Activated CD4-positive, alpha-beta T cell treated with anti-CD3 and anti-CD28 coated beads, Interleukin-2, amount 10 ng/mL, durations not matched to agents 7 days and 5 days (primary cell): ENCODE measurements around the gene KCNA3. TPM values are rescaled to one million over a fixed set of nuclear protein-coding genes. Genes with fewer than 3 reads are reported as not detected.
A peak's percentile ranks its signal among the peaks of the same experiment; 100 is the strongest.

Source experiments
- CTCF ChIA-PET: fragments of 350-600 bp; sonication (Branson Sonifier 250); formaldehyde crosslinking; loops from one replicate; lab custom pipeline; 2021; ENCODE audit warnings: antibody characterized with exemption; lab: Charles Lee
- POLR2A ChIA-PET: fragments of 350-600 bp; sonication (Branson Sonifier 250); formaldehyde crosslinking; loops from one replicate; lab custom pipeline; 2021; ENCODE audit warnings: antibody characterized with exemption; lab: Charles Lee
- DNase-seq: peaks from one replicate; pipeline ENCODE4 v3.0.0-alpha.2; 2020
- H3K27ac Mint-ChIP-seq: one replicate; pipeline ENCODE4 v1.8.0; 2021; ENCODE audit warnings: mild to moderate bottlenecking, moderate library complexity, mixed read lengths
- H3K27me3 Mint-ChIP-seq: one replicate; pipeline ENCODE4 v1.8.0; 2021; ENCODE audit warnings: mixed read lengths
- H3K36me3 Mint-ChIP-seq: one replicate; pipeline ENCODE4 v1.8.0; 2021; ENCODE audit warnings: low read depth, mixed read lengths
- H3K4me1 Mint-ChIP-seq: one replicate; pipeline ENCODE4 v1.8.0; 2021; ENCODE audit warnings: mixed read lengths
- H3K4me3 Mint-ChIP-seq: one replicate; pipeline ENCODE4 v1.8.0; 2021; ENCODE audit warnings: mild to moderate bottlenecking, moderate library complexity, mixed read lengths
- H3K9me3 Mint-ChIP-seq: one replicate; pipeline ENCODE4 v1.8.0; 2021; ENCODE audit warnings: mixed read lengths
- total RNA-seq, 2 experiments: library from RNA; stranded (reverse); gene quantifications; one replicate each; pipeline ENCODE4 v1.2.3, GENCODE V29; 2021

The KCNA3 gene
- total RNA-seq, 2 experiments from 2014 or later: 67.0 to 73.3 TPM

- Mint-ChIP-seq H3K27ac (no peak overlapping the region), H3K4me1 (peaks cover 35% of the 10 kb centered on the region), H3K27me3 (no peaks in the 10 kb centered on the region), H3K36me3 (peaks cover 17% of the 10 kb centered on the region), H3K4me3 (no peak overlapping the region), H3K9me3 (no peaks in the 10 kb centered on the region)
- no peak for DNase-seq
- CTCF ChIA-PET: interaction anchor here (0.9 to 10.6 kb wide), 11 partner anchors 10 to 139 kb away, joined by 3 to 141 read pairs (median 4); no protein-coding TSS in a partner anchor
- POLR2A ChIA-PET: interaction anchor here (1.4 kb wide), 1 partner anchor 13 kb away, joined by 4 read pairs; no protein-coding TSS in a partner anchor
Measured at GRCh38 chr1:110648417-110648816, 26.3 kb downstream of the KCNA3 start.

DNA sequence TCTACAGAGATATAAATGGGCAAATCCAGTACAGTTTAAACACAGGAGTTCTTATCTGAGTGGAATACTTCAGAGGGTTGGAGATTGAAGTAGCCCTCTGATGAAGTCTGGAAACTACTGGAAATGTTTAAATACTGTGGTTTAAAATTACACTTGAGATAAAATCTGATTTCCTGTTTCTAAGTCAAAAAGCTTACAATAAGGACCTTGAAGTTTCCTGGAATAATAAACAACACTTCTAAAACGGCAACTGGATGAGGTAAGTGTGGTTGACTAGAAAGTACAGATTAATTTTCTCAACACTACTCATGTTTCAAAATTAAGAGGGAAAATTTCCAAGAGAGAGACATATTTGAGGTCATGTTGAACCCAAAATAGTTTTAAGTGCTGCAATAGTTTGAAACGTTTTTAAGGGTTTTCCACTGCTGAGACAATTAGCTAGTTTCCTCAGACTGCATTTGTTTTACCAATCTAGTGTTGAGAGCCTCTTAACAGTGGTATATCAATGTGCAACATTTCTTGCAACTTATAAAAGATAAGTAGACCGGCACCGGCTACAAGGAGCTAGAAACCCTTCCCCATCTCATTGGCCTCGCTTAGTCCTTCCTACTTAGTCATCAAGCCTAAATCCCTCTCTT is 27.4 kb downstream of the KCNA3 start:
- CTCF ChIA-PET: interaction anchor here (1.4 to 10.6 kb wide), 6 partner anchors 13 to 134 kb away, joined by 3 to 141 read pairs (median 9); no protein-coding TSS in a partner anchor
- DNase-seq: no peak
- no peaks in the 10 kb centered on the region for H3K27me3 Mint-ChIP-seq
- POLR2A ChIA-PET: interaction anchor here (1.4 kb wide), 1 partner anchor 12 kb away, joined by 4 read pairs; no protein-coding TSS in a partner anchor
- peaks cover 39% of the 10 kb centered on the region for H3K4me1 Mint-ChIP-seq
- H3K9me3 Mint-ChIP-seq: peaks cover 3% of the 10 kb centered on the region
- no peak overlapping the region for H3K27ac Mint-ChIP-seq
- no peak overlapping the region for H3K4me3 Mint-ChIP-seq
- peaks cover 12% of the 10 kb centered on the region for H3K36me3 Mint-ChIP-seq

- POLR2A ChIA-PET: no interaction called here
- H3K36me3 Mint-ChIP-seq: peaks cover 17% of the 10 kb centered on the region
- no peak overlapping the region for H3K4me3 Mint-ChIP-seq
- no peaks in the 10 kb centered on the region for H3K27me3 Mint-ChIP-seq
- DNase-seq: no peak
- CTCF ChIA-PET: interaction anchor here (0.7 to 10.6 kb wide), 3 partner anchors 12 to 850 kb away, joined by 3 to 141 read pairs (median 3); no protein-coding TSS in a partner anchor
- peak overlapping the region; percentile 83 for H3K27ac Mint-ChIP-seq
- peaks cover 46% of the 10 kb centered on the region for H3K4me1 Mint-ChIP-seq
- H3K9me3 Mint-ChIP-seq: peaks cover 12% of the 10 kb centered on the region
Measured at GRCh38 chr1:110645821-110646735, 28.7 kb downstream of the KCNA3 start.

DNA sequence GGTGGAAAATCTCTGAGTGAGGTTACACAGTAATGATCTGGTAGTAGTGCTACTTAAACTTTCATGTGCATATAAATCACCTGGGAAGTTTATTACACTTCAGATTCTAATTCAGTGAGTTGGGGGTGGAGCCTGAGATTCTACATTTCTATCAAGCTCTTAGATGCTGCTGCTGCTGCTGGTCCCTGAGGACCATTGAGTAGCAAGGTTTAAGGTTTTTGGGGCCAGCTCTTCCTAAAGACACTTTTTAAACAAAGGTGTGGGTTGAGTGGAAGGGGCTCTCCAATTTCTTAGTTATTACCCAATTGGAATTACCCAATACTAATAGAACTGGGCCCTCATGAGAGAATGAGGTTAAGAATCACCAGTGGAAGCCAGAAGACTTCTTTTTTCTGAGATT is 29.5 kb downstream of the KCNA3 start:
- Mint-ChIP-seq H3K9me3 (peaks cover 16% of the 10 kb centered on the region), H3K27me3 (no peaks in the 10 kb centered on the region), H3K4me3 (no peak overlapping the region), H3K27ac (no peak overlapping the region), H3K4me1 (peaks cover 44% of the 10 kb centered on the region), H3K36me3 (peaks cover 18% of the 10 kb centered on the region)
- ChIA-PET POLR2A (interaction anchor here (1.9 kb wide), 1 partner anchor 10 kb away, joined by 5 read pairs; no protein-coding TSS in a partner anchor), CTCF (interaction anchor here (0.7 to 10.6 kb wide), 6 partner anchors 11 to 849 kb away, joined by 3 to 141 read pairs (median 4); partner anchors contain the start of gene KCNA3)
- no peak for DNase-seq

DNA sequence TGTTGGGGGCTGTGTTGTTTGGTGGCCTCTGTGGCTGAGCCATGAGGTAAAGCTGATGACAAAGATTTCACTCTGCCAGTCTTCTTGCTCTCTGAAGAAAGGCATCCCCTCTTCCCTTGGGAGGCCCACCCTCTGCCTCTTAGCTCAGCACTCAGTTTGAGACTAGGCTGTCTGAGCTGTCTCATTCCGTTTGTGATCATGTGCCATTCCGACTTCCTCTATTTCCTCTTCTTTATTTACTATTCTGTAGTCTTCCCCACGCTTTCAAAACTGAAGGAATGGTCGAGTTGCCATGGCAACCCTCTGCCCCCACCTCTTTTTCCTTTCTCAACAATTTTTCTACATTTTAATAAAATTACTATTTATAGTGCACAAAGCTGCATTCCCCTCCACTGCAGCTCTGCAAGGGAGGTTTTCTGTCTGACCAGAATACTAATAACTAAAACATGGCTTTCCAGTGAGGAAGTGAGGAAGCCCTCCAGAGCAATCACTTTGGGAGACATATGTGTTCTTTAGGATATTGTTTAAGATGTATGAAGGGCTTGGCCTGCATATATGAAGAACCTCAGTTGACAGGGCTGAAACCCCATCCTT is 30.8 kb downstream of the KCNA3 start:
- ChIA-PET CTCF (interaction anchor here (0.8 to 10.6 kb wide), 3 partner anchors 10 to 143 kb away, joined by 3 to 141 read pairs (median 5); no protein-coding TSS in a partner anchor), POLR2A (interaction anchor here (0.6 to 1.9 kb wide), 2 partner anchors 9 to 143 kb away, joined by 3 to 5 read pairs; no protein-coding TSS in a partner anchor)
- Mint-ChIP-seq H3K4me1 (peaks cover 56% of the 10 kb centered on the region), H3K36me3 (peaks cover 28% of the 10 kb centered on the region), H3K9me3 (peaks cover 23% of the 10 kb centered on the region), H3K4me3 (no peak overlapping the region), H3K27me3 (no peaks in the 10 kb centered on the region), H3K27ac (peak overlapping the region; percentile 43)
- no peak for DNase-seq

DNA sequence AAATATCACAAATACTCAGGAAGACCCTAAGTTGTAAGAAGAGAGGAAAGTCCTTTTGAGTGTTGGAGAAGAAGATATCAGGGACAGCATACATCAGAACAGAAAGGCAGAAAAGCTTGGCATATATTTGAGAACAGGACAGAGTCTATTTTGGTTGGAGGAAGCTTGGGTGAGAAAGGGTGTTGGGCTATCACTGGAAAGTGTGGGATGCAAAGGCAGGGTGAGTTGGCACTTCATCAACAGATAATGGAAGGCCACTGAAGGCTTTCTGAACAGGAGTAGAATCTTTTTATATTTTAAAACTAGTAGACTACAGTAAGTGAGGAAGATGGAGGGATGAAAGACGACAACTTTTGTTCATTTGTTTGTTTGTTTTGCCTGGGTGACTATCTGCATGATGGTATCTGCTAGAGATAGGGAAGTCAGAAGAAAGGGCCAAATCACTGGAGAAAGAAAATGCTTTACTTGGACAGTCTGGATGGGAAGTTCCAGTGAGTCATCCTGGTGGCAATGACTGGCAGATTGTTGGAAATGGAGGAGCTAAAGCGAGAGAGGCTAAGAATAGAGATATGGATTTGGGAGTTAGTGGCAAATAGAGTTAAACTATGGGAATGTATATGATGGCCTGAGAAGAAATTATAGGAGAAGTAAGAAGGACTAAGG is 34.9 kb downstream of the KCNA3 start:
- peak overlapping the region; percentile 42 for H3K27ac Mint-ChIP-seq
- H3K36me3 Mint-ChIP-seq: peaks cover 32% of the 10 kb centered on the region
- H3K4me3 Mint-ChIP-seq: no peak overlapping the region
- no peak for DNase-seq
- H3K9me3 Mint-ChIP-seq: peaks cover 23% of the 10 kb centered on the region
- POLR2A ChIA-PET: no interaction called here
- H3K4me1 Mint-ChIP-seq: peaks cover 70% of the 10 kb centered on the region
- no peaks in the 10 kb centered on the region for H3K27me3 Mint-ChIP-seq
- CTCF ChIA-PET: interaction anchor here (1.1 to 11.9 kb wide), 4 partner anchors 5 to 25 kb away, joined by 3 to 141 read pairs (median 74); no protein-coding TSS in a partner anchor

DNA sequence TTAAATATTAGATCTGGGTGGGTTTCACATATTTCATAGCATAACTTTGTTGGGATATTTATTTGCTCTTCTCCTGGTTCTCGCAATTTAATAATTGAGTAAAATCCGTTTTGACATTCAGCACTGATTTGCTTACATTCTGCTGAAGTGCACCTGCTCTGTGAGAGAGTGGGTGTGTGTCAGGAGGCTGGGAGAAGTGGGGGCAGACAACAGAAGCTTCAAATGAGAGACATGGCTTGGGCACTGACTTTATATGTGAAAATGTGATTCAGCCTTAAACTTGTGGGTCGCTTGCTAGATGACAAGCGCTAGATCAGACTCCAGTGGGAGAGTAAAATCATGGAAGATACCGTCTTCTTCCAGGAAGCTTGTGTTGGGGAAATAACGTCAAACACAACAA is 36.2 kb downstream of the KCNA3 start:
- peak overlapping the region; percentile 67 for H3K27ac Mint-ChIP-seq
- ChIA-PET POLR2A (no interaction called here), CTCF (interaction anchor here (0.9 to 11.9 kb wide), 7 partner anchors 7 to 142 kb away, joined by 3 to 141 read pairs (median 5); partner anchors contain the start of gene KCNA3)
- peaks cover 23% of the 10 kb centered on the region for H3K9me3 Mint-ChIP-seq
- no peak overlapping the region for H3K4me3 Mint-ChIP-seq
- H3K27me3 Mint-ChIP-seq: no peaks in the 10 kb centered on the region
- H3K4me1 Mint-ChIP-seq: peaks cover 57% of the 10 kb centered on the region
- H3K36me3 Mint-ChIP-seq: peaks cover 27% of the 10 kb centered on the region
- DNase-seq: no peak

GRCh38 chr1:110638058-110638457 is 36.7 kb downstream of the KCNA3 start:
- Mint-ChIP-seq H3K27ac (peak overlapping the region; percentile 67), H3K9me3 (peaks cover 25% of the 10 kb centered on the region), H3K4me3 (no peak overlapping the region), H3K4me1 (peaks cover 53% of the 10 kb centered on the region), H3K27me3 (no peaks in the 10 kb centered on the region), H3K36me3 (peaks cover 29% of the 10 kb centered on the region)
- ChIA-PET POLR2A (no interaction called here), CTCF (interaction anchor here (0.9 to 11.9 kb wide), 6 partner anchors 7 to 145 kb away, joined by 3 to 141 read pairs (median 5); partner anchors contain the start of gene KCNA3)
- no peak for DNase-seq

DNA sequence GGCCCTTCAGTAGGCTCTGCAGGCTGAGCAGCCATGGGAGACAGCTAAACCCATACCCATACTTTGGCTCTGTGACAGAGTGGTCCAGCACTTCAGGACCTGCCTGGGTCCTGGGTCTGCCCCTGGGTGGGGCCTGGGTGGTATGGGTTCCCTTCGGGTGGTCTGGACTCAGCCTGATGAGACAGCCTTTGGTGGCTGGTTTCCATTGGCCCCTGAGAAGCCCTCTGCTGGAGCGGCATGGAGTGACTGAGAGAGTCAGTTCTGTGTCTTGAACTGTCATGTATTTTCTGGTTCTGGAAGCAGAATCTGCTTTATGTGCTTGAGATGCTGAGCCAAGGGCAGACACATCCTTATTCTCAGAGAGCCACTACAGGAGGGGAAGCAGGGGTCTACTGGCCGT is 37.3 kb downstream of the KCNA3 start:
- ChIA-PET POLR2A (no interaction called here), CTCF (interaction anchor here (1.9 to 11.9 kb wide), 3 partner anchors 8 to 146 kb away, joined by 5 to 141 read pairs (median 34); no protein-coding TSS in a partner anchor)
- DNase-seq: no peak
- Mint-ChIP-seq H3K4me1 (peaks cover 47% of the 10 kb centered on the region), H3K36me3 (peaks cover 29% of the 10 kb centered on the region), H3K9me3 (peaks cover 24% of the 10 kb centered on the region), H3K27ac (peak overlapping the region; percentile 67), H3K4me3 (no peak overlapping the region), H3K27me3 (no peaks in the 10 kb centered on the region)

DNA sequence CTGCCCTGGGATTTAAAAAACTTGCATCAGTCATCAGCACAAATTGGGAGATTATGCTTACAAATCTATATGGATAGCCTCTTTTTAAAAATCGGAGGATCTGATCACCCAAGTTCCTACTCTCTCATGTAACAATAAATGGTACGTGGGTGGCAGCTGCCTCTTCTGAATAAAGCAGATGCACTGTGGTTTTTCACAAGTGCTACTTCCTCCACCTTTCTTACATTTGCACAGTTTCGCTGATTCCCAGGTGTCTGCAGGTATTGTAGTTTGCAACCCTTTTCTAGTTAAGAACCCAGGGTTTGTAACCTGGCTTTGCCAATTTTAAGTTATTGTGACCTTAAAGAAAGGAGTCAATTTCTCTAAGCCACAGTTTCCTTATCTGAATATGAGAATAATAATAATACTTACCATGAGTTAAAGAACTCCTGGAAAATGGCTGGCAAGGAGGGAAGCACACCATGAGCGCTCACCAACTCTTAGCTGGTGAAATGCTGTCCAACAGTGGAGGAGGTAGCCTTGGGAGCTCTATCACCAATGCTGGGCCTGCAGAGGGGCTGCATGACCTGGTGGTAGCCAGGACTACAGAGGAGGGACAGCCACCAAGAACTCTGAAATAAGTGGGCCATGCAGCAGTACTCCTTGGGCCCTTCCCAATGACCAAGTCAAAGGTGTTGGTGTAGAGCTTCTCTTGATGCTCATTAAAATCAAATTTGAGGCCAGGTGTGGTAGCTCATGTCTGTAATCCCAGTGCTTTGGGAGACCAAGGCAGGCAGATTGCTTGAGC is 38.4 kb downstream of the KCNA3 start:
- POLR2A ChIA-PET: interaction anchor here (1.1 kb wide), 1 partner anchor 12 kb away, joined by 4 read pairs; no protein-coding TSS in a partner anchor
- peak; percentile 38 for DNase-seq
- Mint-ChIP-seq H3K9me3 (peaks cover 16% of the 10 kb centered on the region), H3K4me3 (peak overlapping the region; percentile 53), H3K36me3 (peaks cover 21% of the 10 kb centered on the region), H3K4me1 (peaks cover 37% of the 10 kb centered on the region), H3K27ac (peak overlapping the region; percentile 88), H3K27me3 (no peaks in the 10 kb centered on the region)
- CTCF ChIA-PET: interaction anchor here (1.0 to 11.9 kb wide), 5 partner anchors 9 to 147 kb away, joined by 3 to 141 read pairs (median 5); no protein-coding TSS in a partner anchor

GRCh38 chr1:110635434-110635833 is 39.3 kb downstream of the KCNA3 start:
- no peaks in the 10 kb centered on the region for H3K27me3 Mint-ChIP-seq
- POLR2A ChIA-PET: interaction anchor here (1.1 to 1.2 kb wide), 2 partner anchors 9 to 13 kb away, joined by 4 to 5 read pairs; no protein-coding TSS in a partner anchor
- H3K4me3 Mint-ChIP-seq: peak overlapping the region; percentile 53
- no peak for DNase-seq
- H3K36me3 Mint-ChIP-seq: peaks cover 19% of the 10 kb centered on the region
- peaks cover 13% of the 10 kb centered on the region for H3K9me3 Mint-ChIP-seq
- CTCF ChIA-PET: interaction anchor here (1.1 to 11.9 kb wide), 5 partner anchors 10 to 130 kb away, joined by 3 to 141 read pairs (median 13); no protein-coding TSS in a partner anchor
- peak overlapping the region; percentile 88 for H3K27ac Mint-ChIP-seq
- H3K4me1 Mint-ChIP-seq: peaks cover 34% of the 10 kb centered on the region
